Muscle of back (tissue), 11 donors: ENCODE measurements around the gene SEC31A. TPM values are rescaled to one million over a fixed set of nuclear protein-coding genes. Genes with fewer than 3 reads are reported as not detected.
A peak's percentile ranks its signal among the peaks of the same experiment; 100 is the strongest.

ENCODE experiments used
- DNase-seq, 3 donors: peaks; one replicate each; pipeline versions ENCODE4 v3.0.0 to v3.0.0-alpha.2; 2013
- polyA plus RNA-seq, 10 donors: library from polyadenylated mRNA; unstranded; fragments of 120-200 nt; gene quantifications; one replicate each; pipeline ENCODE4 v1.2.1, GENCODE V29; 2013; ENCODE audit not compliant: insufficient read length in 10 of 10

SEC31A gene
- polyA plus RNA-seq, 10 donors, result 164 to 239 (median 190) TPM

- peak; percentile 81 to 95 (median 94) for DNase-seq
These were observed 92.6 kb downstream of the SEC31A start, which contains the start of gene SCD5 for GRCh38 chr4:82798168-82799005. Gene SCD5, minus strand, starts transcription at chr4:82798796. Its CDS starts 259 bp downstream, at chr4:82798537.

GRCh38 chr4:82797405-82798111, 93.4 kb downstream of the SEC31A start:
- peak in 1 of 3 donors; percentile 69 for DNase-seq

- peak in 1 of 3 donors; percentile 44 for DNase-seq
These were observed 93.9 kb downstream of the SEC31A start for GRCh38 chr4:82797040-82797404.

- no peak for DNase-seq
These were observed 97.9 kb downstream of the SEC31A start for GRCh38 chr4:82792912-82793649.

- no peak for DNase-seq
These were observed 99.8 kb downstream of the SEC31A start for GRCh38 chr4:82791179-82791578.

GRCh38 chr4:82790060-82790660, 100.8 kb downstream of the SEC31A start:
- no peak for DNase-seq

- no peak for DNase-seq
These were observed 101.8 kb downstream of the SEC31A start for GRCh38 chr4:82789025-82789776.

- no peak for DNase-seq
These were observed 103.6 kb downstream of the SEC31A start for GRCh38 chr4:82787342-82787741.

- no peak for DNase-seq
These were observed 104.1 kb downstream of the SEC31A start for GRCh38 chr4:82786828-82787227.

- peak in 1 of 3 donors; percentile 82 for DNase-seq
These were observed 105.1 kb downstream of the SEC31A start for GRCh38 chr4:82785611-82786400.

- peak in 2 of 3 donors; percentile 29 to 62 for DNase-seq
These were observed 106.0 kb downstream of the SEC31A start for GRCh38 chr4:82784681-82785610.

- peak in 1 of 3 donors; percentile 20 for DNase-seq
These were observed 108.2 kb downstream of the SEC31A start for GRCh38 chr4:82782626-82783345.

GRCh38 chr4:82780752-82781231, 110.2 kb downstream of the SEC31A start:
- peak; percentile 61 to 83 (median 74) for DNase-seq

- peak in 1 of 3 donors; percentile 25 for DNase-seq
These were observed 110.7 kb downstream of the SEC31A start for GRCh38 chr4:82780170-82780751.

GRCh38 chr4:82779032-82779431, 111.9 kb downstream of the SEC31A start:
- DNase-seq, result no peak

- no peak for DNase-seq
These were observed 113.0 kb downstream of the SEC31A start for GRCh38 chr4:82777857-82778525.

- DNase-seq, result peak in 1 of 3 donors; percentile 41
These were observed 113.9 kb downstream of the SEC31A start for GRCh38 chr4:82776925-82777542.
